PFSK-1 (cell line): ENCODE data around the gene HPS5.

Experiments used
- FOXP2 ChIP-seq: optimal IDR thresholded peaks from 2 replicates; pipeline ENCODE3; 2011; ENCODE audit warnings: borderline replicate concordance, control low read depth, inconsistent platforms; ENCODE audit not compliant: insufficient read depth; ENCODE audit errors: extremely low read length, extremely low read depth
- POLR2AphosphoS5 ChIP-seq: IDR thresholded peaks from 2 replicates; pipeline ENCODE4 v1.6.1; 2012; ENCODE audit warnings: low read depth, mild to moderate bottlenecking, control low read depth, low read length, moderate library complexity
- REST ChIP-seq, 2 experiments: IDR thresholded peaks; 2 replicates each; pipeline versions ENCODE4 v1.6.1 to v1.8.0; 2011 to 2012; ENCODE audit warnings: low read depth in 2 of 2, low read length in 2 of 2, control low read depth in 1 of 2, inconsistent platforms in 1 of 2, mild to moderate bottlenecking in 1 of 2, moderate library complexity in 1 of 2; ENCODE audit not compliant: insufficient read depth in 1 of 2
- SIN3A ChIP-seq: IDR thresholded peaks from 2 replicates; pipeline ENCODE4 v1.6.1; 2012; ENCODE audit warnings: mild to moderate bottlenecking, low read length, moderate library complexity, borderline replicate concordance; ENCODE audit not compliant: insufficient read depth
- TAF1 ChIP-seq: IDR thresholded peaks from 2 replicates; pipeline ENCODE4 v1.6.1; 2012; ENCODE audit warnings: low read length, control low read depth, borderline replicate concordance; ENCODE audit not compliant: insufficient read depth

The HPS5 gene

GRCh38 chr11:18280438-18281045 lies 41.4 kb downstream of the HPS5 start:
- TF ChIP-seq POLR2AphosphoS5, result no peak
- no peak for TF ChIP-seq TAF1
- no peak for TF ChIP-seq SIN3A
- no peak for TF ChIP-seq REST (IDR thresholded peaks at IDR 0.05; ENCODE audit: insufficient read depth in 1 of 2, low read depth in 2 of 2, low read length in 2 of 2)
- no peak for TF ChIP-seq FOXP2

GRCh38 chr11:18277565-18278271 lies 44.2 kb downstream of the HPS5 start:
- TF ChIP-seq POLR2AphosphoS5 (no peak), REST (IDR thresholded peaks at IDR 0.05; ENCODE audit: insufficient read depth in 1 of 2, low read depth in 2 of 2, low read length in 2 of 2) (no peak), FOXP2 (no peak), SIN3A (no peak), TAF1 (no peak)

GRCh38 chr11:18271206-18271605 lies 50.7 kb downstream of the HPS5 start:
- TF ChIP-seq POLR2AphosphoS5 (no peak), SIN3A (no peak), TAF1 (no peak), FOXP2 (no peak), REST (IDR thresholded peaks at IDR 0.05; ENCODE audit: insufficient read depth in 1 of 2, low read depth in 2 of 2, low read length in 2 of 2) (no peak)

GRCh38 chr11:18270102-18270501 lies 51.8 kb downstream of the HPS5 start:
- TF ChIP-seq REST (IDR thresholded peaks at IDR 0.05; ENCODE audit: insufficient read depth in 1 of 2, low read depth in 2 of 2, low read length in 2 of 2) (no peak), POLR2AphosphoS5 (no peak), SIN3A (no peak), TAF1 (no peak), FOXP2 (no peak)

- TF ChIP-seq POLR2AphosphoS5, result no peak
- no peak for TF ChIP-seq SIN3A
- TF ChIP-seq REST (IDR thresholded peaks at IDR 0.05; ENCODE audit: insufficient read depth in 1 of 2, low read depth in 2 of 2, low read length in 2 of 2), result no peak
- TF ChIP-seq FOXP2, result no peak
- no peak for TF ChIP-seq TAF1
These were observed 56.0 kb downstream of the HPS5 start, which contains the start of gene SAA1 for GRCh38 chr11:18265949-18266348. TSS of gene SAA1 (plus strand) at chr11:18266264. CDS start at chr11:18266888, 624 bp downstream.
